ENCODE results near the gene PXT1.

Gene PXT1, protein sequence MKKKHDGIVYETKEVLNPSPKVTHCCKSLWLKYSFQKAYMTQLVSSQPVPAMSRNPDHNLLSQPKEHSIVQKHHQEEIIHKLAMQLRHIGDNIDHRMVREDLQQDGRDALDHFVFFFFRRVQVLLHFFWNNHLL

DNA sequence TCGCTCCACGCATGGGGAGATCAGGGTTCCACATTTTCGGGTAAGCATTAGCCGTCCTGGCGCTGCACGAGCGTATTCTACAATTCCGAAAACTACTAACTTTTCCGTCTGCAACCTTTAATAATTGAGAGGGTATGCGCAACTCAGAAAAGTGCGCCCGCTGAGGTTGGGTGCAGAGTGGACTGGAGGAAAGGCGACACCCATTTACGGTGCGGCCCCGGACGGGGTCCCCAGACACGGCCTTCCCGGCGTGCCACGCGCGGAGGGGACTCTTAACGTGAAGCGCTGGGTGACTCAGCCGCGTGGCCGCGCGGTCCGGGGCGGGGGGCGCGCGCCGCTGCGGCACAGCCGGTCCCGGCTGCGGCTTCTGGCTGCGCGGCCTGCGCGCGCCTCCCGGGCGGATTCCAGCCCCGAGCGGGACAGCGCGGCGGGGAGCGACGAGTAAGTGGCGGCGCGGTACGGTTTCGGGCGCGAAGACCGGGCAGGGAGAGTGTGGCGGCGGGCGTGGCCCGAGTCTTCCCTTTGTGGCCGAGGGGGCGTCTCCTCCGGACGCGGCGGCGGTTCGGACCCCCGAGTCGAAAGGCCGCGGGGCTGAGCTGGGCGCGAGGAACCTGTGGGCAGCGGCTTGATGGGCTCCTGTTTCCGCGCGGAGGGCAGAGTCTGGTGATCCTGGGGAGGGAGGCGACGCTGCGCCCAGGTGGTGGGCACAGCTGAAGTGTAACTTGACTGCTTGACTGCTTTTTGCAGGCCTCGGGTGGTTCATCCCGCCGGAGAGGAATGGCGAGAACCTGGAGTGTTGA lies at the start of gene PXT1, which contains the start of gene KCTD20:
Gene PXT1 (minus strand): TSS at position 184 of the 800 bp plus-strand sequence. CDS start 16,772 bp downstream, outside the sequence.
Gene KCTD20 (plus strand): TSS at position 330 of the 800 bp plus-strand sequence. CDS start 27,098 bp downstream, outside the sequence.
- TF ChIP-seq, protein P1, sequence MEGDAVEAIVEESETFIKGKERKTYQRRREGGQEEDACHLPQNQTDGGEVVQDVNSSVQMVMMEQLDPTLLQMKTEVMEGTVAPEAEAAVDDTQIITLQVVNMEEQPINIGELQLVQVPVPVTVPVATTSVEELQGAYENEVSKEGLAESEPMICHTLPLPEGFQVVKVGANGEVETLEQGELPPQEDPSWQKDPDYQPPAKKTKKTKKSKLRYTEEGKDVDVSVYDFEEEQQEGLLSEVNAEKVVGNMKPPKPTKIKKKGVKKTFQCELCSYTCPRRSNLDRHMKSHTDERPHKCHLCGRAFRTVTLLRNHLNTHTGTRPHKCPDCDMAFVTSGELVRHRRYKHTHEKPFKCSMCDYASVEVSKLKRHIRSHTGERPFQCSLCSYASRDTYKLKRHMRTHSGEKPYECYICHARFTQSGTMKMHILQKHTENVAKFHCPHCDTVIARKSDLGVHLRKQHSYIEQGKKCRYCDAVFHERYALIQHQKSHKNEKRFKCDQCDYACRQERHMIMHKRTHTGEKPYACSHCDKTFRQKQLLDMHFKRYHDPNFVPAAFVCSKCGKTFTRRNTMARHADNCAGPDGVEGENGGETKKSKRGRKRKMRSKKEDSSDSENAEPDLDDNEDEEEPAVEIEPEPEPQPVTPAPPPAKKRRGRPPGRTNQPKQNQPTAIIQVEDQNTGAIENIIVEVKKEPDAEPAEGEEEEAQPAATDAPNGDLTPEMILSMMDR (conservative IDR thresholded peaks at IDR 0.05; ENCODE audit: low read length) = no peak
- peak within 1 kb of the TSS; percentile 85 for H3K4me3 ChIP-seq (ENCODE audit: low read length)
- DNase-seq (ENCODE audit: low read depth) = peak; percentile 80

DNA sequence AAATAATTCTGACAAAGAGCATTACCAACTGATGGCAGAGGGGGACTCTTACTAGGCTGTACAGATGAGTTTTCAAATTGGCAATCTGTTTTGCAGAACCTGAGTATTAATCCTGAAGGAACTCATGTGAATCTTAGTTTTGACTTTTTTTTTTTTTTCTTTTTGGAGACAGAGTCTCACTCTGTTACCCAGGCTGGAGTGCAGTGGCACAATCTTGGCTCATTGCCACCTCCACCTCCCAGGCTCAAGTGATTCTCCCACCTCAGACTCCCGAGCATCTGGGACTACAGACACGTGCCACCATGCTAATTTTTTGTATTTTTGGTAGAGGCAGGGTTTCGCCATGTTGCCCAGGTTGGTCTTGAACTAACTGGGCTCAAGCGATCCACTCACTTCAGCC lies 49.4 kb upstream of the PXT1 start:
- TF ChIP-seq, protein P1 (conservative IDR thresholded peaks at IDR 0.05; ENCODE audit: low read length) = no peak

DNA sequence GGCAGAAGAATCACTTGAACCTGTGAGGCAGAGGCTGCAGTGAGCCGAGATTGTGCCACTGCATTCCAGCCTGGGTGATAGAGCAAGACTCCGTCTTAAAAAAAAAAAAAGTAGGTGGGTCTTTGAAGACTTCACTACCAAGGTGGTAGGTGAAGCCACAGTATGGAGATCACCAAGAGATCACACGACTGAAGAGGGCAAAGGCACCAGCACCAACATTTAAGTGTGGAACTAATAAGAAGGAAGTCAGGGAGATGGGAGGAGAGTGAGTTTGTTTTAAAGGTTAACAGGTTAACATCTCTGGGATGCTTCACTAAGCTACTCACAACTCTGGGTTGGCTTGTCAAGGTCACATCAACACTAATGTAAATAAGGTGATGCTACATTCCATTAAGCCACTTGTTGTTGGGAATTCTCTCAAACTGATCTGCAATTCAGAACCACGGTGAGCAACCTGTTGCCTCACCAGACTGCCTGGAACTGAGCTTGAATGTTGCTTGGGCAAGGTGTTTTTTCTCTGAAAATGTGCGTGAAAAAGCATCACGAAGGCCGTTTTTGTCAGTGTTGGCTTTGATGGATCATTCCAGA lies 48.8 kb upstream of the PXT1 start:
- TF ChIP-seq, protein P1 (conservative IDR thresholded peaks at IDR 0.05; ENCODE audit: low read length) = no peak
- no peak overlapping the region for H3K4me3 ChIP-seq (ENCODE audit: low read length)
- peak; percentile 22 for DNase-seq (ENCODE audit: low read depth)

More for the DNA sequence above, 49.4 kb upstream of the PXT1 start:
- no peak for DNase-seq (ENCODE audit: low read depth)
- H3K4me3 ChIP-seq (ENCODE audit: low read length) = no peak overlapping the region

DNA sequence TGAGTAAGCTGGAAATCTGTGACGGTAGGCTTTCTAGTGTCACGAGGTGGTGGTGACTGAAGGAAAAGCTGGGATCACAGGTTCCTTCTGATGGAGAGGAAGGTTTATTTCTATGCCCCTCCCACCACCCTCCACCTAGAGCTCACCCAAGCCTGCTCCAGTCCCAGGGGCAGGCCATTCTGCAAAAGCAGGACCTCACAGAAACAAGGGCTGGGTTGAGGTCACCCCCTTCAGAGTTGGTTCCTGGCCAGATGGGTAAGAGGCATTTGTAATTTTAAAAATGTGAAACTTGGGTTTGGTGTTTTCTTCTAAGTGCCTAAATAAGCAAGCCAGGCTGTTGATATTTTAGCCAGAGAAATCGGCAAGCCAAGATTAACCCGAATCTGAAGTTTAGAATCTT lies 46.8 kb upstream of the PXT1 start:
- TF ChIP-seq, protein P1 (conservative IDR thresholded peaks at IDR 0.05; ENCODE audit: low read length) = no peak
- no peak overlapping the region for H3K4me3 ChIP-seq (ENCODE audit: low read length)
- DNase-seq (ENCODE audit: low read depth) = no peak

DNA sequence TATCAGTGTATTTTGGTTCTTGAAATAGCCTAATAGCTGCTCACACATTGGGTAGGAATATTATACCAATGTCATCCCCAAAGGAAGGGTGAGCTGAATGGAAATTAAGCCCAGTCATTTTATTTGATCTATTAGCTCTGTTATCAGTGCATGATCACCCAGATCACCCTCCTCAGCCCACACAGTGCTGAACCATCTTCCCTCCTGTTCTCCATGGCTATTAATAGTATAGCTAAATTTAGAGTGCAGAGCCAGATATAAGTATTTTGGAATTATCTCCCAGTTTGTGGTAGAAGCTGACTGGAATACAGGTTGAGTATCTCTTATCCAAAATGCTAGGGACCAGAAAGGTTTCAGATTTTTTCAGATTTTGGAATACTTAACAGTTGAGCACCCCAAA lies 45.6 kb upstream of the PXT1 start:
- DNase-seq (ENCODE audit: low read depth) = no peak
- TF ChIP-seq, protein P1 (conservative IDR thresholded peaks at IDR 0.05; ENCODE audit: low read length) = no peak
- H3K4me3 ChIP-seq (ENCODE audit: low read length) = no peak overlapping the region

DNA sequence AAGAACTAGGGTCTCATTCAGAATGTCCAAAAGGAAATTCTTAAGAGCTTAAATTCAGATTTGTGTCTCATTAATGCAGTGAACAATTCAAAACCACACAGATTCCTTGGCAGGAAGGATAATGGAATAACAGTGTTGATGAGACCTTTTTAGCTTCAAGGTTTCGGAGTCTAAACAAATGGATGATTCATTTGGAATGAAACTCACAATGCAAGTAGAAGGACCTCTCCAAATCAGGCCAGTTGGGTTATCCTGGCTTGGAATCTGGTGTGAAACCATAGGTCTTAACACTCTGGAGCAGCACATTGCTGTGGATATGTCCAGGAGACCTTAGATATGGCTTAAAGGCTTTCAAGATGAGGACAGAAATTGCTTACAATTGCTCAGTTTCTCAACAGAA lies 45.0 kb upstream of the PXT1 start:
- DNase-seq (ENCODE audit: low read depth) = peak; percentile 60
- TF ChIP-seq, protein P1 (conservative IDR thresholded peaks at IDR 0.05; ENCODE audit: low read length) = no peak

More for the DNA sequence above, 45.0 kb upstream of the PXT1 start:
- no peak overlapping the region for H3K4me3 ChIP-seq (ENCODE audit: low read length)
